ENCODE results near the gene TTC27. TPM values are rescaled to one million over a fixed set of nuclear protein-coding genes. Genes with fewer than 3 reads are reported as not detected.
"Not testable (repeated sequence)": the region's sequence is repeated elsewhere in the genome, so short reads cannot be mapped to it uniquely, and the experiment has no call there.

TTC27 gene
- total RNA-seq (2014; rRNA removed; shearing (Covaris generic)) = 25.8 and 27.4 TPM in 2 replicates

DNA sequence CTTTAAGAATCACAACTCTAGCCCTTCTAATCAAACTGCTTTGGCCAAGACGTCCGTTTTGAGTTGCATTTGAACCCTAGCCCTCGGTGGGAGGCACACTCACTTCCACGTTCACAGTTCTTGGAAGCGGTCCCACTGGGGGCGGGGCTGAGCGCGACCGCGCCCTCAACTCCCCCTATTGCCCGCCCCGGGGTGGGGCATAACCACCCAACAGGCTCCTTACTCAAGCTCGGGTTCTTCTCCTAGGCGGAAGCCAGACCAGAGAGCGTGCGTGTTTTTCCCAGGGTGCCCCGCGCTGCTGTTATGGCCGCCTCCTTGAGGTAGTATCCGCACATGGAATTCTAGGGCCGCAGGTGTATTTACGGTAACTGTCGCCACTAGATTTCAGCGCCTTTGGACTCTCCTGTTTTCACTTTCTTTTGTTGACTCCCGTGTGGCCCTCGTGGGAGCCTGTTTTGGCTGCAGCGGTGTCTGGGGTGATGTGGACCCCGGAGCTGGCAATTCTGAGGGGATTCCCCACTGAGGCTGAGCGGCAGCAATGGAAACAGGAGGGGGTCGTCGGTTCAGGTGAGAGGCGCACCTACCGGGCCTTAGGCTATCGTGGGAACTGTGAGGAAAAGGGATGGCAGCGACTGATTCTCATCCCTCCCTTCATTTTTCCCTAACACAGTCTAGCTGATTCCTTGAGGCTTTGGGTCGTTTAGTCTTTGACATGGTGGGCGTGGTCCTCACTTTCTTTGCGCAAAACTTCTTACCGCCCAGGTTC is at the start of gene TTC27:
Gene TTC27, plus strand, starts transcription at position 237 of the 766 bp plus-strand sequence. Its CDS starts 243 bp downstream, at position 480.
- peak; percentile 96 for DNase-seq (ENCODE audit: low read depth)

DNA sequence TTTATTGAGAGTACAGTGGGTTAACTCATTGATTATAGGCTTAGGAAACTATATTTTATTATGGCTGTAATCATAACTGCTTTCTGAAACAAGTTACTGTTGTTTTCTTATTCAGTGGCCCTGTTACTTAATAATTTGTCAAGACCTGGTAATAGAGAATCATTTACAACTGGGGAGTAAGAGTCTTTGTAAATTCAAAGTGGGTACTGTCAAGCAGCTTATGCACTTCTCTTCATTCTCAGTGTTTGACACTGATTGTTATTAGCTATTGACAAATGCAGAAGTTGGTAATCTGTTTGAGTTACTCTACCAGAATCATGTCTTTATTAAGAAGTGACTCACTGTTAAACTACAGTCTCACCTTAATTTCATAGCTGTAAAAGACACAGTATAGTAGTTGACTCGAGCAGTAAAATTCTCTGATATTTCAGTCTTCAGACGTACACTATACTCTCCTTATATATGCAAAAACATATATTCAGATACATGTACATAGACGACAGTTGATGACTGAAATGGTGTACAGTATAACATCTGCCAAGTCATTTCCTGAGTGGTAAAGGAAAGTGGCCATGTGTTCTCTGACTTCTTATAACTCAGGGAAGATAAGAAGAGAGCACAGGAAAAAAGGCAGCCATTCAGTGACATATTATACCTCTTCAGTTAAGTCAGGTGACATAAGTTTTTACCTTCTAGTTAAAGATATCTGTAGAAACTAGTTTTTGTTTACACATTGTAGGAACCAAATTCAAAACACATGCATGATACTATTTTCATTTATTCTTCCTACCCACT is 36.0 kb upstream of the TTC27 start:
- peak; percentile 4 for DNase-seq (ENCODE audit: low read depth)

DNA sequence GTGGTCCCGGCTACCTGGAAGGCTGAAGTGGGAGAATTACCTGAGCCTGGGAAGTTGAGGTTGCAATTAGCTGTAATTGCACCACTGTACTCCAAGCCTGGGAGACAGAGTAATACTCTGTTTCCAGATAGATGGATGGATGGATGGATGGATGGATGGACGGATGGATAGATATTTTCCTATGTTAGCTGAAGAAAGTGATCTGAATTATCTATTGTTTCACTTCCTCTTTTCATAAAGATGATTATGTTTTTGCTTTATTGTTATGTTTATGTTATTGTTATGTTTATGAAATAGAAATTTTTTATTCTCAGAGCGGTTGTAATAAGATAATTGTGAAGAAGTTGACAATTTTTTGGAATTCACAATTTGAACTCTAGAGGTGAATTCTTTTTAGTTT is 33.3 kb upstream of the TTC27 start:
- DNase-seq (ENCODE audit: low read depth) = no peak

DNA sequence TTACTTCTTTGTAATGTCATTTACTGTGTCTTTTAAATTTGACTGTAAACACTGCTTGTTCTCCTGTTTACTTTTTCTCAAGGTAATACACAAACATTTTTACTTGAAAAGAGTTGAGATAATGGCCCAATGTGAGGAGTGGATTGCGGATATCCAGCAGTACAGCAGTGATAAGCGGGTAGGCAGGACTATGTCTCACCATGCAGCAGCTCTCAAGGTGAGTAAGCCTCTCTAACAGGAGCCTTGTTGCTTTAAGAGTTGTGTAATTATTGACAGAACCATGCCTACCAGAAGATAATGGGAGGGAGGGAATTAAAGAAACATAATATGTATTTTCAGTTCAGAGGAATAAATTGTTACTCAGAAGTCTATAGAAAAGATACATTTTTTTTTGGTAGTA is 16.5 kb upstream of the TTC27 start:
- DNase-seq (ENCODE audit: low read depth) = no peak

DNA sequence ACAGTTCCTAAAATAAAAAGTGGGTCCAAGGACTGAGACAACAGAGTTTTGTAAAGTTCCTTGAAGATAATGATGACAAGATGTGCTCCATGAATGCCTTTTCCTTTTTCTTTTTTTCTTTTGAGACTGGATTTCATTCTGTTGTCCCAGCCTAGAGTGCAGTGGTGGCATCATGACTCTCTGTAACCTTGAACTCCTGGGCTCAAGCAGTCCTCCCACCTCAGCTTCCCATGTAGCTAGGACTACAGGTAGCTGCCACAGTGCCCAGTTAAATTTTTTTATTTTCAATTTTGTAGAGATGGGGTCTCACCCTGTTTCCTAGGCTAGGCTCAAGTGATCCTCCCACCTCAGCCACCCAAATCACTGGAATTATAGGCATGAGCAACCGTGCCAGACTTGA is 16.1 kb upstream of the TTC27 start:
- no peak for DNase-seq (ENCODE audit: low read depth)

DNA sequence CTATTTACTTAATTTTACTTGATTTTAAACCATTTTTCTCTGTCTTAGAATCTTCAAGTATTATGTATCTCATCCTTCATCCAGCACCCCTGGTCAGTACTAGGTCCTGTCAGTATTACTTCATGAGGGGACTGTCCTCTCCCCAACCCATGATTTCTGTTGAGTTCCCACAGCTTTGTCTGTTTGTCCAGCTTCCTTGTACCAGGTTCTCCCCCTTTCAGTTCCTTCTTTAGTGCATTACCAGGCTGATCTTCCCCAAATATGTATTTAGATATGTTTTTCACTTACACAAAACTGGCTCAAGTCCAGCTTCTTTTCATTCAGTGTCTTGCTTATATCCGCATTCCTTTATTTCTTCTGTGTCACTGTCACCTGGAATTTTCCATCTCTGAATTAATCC is 13.8 kb upstream of the TTC27 start:
- DNase-seq (ENCODE audit: low read depth) = no peak

DNA sequence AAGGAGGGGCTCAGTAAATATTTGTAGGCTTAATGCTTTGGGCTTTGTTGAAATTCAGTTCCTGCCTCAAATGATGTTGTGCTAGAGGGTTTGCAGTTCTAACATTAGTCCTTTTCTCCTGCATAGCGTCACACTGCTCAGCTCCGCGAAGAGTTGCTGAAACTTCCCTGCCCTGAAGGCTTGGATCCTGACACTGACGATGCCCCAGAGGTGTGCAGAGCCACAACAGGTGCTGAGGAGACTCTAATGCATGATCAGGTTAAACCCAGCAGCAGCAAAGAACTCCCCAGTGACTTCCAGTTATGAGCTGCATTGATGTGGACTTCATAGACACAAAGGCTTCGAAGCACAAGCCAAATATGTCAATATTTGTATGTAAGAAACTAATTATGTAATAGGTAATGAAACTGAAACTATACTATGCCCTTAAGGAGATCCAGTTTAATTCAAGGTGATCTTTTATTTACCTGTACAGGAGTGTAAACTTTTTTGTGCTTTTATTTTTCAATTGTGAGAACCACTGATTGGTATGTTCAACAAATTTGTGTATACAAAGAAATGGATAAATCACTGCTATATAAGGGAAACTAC is 10.2 kb upstream of the TTC27 start:
- DNase-seq (ENCODE audit: low read depth) = no peak

DNA sequence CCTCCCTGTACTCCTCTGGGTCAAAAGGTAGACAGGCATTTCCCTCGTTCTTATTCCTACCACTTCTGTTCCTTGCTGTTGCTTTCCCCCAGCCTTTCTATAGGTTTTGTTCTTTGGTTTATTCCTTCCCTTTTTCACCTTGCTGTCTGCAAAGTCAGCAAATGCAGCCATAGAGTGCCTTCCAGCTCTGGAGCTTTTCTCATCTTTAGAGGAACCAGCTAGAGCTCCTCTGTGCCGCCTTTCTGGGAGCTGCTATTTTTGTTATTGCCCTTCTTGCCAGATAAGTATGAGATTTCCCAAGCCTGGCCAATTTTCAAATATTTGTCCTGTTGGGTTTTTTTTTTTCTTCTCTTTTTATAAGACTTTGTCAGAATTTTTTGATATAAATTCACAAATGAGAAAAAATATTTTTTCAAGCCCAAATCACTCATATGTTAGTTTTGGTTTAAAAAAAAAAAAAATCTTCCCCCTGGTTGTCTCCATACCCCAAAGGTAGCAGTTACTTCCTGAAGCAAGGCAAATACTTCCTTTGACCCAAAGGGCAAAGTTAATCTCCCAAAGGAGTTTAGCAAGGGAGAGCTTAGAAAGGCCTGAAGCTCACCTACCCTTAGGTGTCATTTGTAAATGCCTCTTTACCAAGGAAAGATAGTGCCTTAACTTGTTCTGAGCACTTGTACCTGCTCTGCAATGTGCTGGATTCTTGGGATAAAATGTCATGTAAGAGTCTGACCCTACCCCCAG is 5.1 kb upstream of the TTC27 start:
- DNase-seq (ENCODE audit: low read depth) = no peak

DNA sequence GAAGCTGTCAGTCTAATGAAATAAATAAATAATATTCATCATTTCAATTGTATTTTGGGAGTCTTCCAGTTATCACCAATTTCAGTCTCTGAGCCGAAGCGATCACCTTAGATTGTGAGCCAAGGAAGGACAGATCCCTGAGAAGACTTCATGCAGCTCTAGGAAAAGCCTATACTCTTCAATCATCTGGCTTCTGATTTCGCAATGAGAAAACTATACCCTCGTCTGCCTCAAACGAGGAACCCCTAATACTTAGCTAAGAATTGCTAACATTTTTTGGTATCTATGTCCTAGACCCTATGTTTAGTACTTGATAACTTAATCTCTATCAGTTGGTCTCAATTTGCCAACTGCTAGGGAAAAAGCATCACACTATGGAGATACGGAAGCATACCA is 4.5 kb upstream of the TTC27 start:
- no peak for DNase-seq (ENCODE audit: low read depth)

DNA sequence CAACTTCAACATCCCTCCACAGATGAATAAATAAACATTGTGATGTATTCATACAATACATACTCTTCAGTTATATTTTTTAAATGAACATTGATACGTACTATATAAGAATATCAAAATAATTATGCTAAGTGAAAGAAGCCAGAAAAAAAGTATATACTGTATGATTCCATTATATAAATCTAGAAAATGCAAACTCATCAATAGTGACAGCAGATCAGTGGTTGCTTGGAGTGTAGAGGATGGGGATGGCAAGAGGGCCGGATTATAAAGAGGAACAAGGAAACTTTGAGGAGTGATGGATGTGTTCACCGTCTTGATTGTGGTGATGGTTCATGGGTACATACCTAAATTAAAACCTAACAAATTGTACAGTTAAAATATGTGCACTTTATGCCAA is 3.0 kb upstream of the TTC27 start:
- no peak for DNase-seq (ENCODE audit: low read depth)

DNA sequence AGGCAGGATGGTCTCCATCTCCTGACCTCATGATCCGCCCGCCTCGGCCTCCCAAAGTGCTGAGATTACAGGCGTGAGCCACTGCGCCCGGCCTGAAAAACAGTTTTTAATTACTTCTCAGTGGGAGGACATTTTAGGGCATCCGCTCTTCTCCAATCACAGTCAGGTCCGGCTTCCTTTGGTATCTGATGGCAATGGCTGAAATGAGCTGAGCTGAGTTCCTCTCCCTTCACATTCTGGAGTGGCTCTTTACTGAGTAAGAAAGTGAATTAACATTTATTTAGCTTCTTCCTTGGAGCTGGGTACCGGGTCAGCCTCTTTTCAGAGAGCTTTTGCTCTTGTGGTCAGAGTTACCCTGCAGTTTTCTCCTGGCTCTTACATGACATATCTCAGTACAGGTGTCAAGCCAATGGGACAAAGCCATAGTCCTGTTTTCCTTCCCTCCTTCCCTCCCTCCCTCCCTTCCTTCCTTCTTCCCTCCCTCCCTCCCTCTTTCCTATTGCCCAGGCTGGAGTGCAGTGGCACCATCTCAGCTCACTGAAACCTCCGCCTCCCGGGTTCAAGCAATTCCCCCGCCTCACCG is 1.1 kb upstream of the TTC27 start:
- DNase-seq (ENCODE audit: low read depth) = no peak

DNA sequence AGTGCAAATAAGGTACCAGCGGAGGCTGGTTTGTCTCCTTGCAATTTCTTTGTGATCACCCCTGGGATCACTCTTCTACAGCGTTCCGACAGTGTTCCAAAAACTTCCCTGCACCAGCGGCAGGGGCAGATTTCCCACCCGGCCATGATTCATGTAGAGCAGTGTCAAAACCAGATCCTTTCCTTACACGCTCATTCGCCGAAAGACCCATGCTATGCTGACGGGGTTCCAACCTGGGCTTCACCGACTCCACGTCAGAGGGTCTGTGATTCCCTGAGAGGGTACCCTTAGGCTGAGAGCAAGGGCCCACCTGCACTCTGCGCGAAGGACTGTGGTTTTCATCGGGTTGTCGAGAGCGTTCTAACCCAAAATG is 423 bp upstream of the TTC27 start:
- peak; percentile 64 for DNase-seq (ENCODE audit: low read depth)

DNA sequence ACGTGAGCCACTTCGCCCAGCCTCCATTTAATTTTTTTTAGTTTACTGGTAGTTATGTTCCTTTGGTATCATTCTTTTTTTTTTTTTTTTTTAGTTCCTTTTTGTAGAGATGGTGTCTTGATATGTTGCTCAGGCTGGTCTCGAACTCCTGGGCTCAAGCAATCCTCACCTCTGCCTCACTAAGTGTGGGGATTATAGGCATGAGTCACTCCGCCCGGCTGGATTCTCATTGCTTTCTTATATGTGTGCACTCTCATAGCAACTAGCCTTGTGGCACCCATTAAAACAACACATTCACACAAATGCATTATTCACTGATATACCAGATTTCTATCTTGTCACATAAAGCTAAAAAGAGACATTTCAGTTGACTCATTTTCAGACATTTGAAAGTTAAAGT is 4.2 kb downstream of the TTC27 start:
- DNase-seq (ENCODE audit: low read depth) = peak; percentile 31

DNA sequence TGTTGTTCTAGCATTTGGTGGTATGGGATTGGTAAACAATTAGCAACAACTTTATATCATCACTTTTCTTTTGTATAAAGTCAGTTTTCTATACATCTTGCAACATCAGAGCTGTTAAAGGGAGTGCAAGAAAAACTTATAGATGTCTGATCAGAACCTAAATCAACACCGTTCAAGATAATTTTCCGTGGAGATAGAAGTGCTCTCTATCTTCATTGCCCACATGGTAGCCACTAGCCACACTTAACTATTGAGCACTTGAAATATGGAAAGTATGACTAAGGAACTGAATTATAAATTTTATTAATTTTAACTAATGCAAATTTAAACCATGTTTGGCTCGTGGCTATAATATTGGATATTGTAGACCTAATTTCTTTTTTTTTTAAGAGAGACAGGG is 5.2 kb downstream of the TTC27 start:
- DNase-seq (ENCODE audit: low read depth) = no peak

DNA sequence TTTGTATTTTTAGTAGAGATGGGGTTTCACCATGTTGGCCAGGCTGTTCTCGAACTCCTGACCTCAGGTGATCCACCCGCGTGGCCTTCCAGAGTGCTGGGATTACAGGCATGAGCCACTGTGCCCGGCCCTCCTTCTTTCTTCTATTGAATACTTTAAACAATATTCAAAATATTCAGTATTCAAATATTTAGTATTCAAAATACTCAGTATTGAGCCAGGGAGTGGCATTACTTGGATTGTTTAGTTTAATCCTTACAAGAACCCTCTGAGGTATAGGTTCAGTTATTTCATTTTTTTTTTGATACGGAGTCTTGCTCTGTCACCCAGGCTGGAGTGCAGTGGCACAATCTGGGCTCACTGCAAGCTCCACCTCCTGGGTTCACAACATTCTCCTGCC is 10.7 kb downstream of the TTC27 start:
- not testable (repeated sequence) for DNase-seq (ENCODE audit: low read depth)

DNA sequence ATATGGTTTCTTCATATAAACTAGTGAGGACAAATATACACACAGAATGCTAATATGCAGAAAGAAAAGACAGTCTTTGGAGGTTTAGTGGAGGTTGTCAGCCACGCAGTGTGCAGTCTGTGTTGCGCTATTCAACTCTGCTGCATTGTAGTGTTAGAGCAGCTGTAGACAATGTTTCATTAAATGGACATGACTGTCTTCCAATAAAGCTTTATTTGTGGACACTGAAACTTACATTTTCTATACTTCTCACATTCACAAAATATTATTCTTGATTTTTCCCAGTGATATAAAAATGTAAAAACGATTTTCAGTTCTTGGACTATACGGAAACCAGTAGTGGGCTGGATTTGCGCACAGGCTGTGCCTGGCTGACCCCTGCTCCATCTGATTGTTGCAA is 13.3 kb downstream of the TTC27 start:
- DNase-seq (ENCODE audit: low read depth) = no peak

DNA sequence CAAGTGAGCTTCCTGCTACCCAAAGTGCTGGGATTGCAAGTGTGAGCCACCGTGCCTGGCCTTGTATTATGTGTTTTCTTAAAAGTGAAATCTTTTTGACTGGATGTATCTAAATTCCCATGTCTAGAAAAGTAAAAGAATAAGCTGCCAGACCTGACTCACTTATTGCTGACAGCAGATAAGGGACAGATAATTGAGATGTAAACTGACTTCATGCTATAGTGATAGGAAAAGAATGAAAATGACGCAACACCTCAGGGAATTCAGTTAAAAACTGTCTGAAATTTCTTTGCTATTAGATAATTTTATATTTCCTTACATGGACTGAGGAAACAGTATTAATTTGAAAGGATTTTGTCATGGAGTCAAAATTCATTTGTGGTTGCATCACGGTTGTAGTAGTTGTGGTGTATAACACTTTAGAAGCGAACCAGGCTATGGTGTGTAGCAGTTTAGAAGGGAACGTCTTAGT is 19.4 kb downstream of the TTC27 start:
- DNase-seq (ENCODE audit: low read depth) = no peak

DNA sequence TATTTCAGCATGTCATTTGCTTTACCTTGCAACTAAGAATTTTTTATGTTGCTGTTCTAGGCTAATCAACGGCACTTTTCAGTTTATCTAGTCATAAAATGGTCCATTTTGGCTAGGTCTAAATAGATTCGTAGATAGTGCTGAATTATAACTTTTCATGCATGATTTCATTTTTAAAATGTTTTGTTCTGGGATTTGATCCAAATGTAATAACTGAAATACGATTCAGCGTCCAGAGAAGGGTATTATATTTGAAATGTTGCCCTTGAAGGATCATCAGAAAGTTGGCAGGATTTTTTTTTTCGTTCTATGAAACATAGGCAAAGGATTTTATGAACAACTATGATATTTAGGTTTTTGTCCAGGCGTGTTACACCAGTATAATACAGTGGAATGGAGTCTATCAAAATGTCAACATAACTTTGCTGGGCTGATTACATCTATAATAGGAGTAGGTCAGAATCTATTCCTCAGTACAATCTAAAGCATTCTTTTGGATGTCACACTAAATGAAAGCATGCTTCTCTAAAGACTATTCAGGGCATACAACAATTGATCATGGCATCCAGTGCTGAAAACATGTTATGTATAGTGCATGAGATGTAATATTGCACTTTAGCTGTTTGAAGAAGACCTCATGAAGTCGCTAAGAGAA is 24.8 kb downstream of the TTC27 start:
- no peak for DNase-seq (ENCODE audit: low read depth)

DNA sequence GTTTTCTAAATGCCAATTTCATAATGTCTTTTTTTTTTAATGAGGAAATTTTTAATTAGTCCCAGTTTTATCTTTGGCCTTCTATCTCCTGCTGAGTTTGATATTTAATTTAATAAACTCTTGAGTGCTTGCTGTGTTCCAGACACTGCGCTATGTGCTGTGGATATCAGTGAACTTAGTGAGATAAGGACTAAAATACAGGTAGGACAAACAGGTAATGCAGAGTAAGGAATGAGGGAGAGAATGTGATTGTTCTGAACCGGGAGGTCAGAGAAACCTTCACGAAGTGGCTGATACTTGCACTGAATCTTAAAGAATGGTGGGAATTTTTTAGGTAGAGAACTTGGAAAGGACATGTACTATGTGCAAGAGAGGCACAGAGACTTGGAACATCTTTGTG is 28.2 kb downstream of the TTC27 start:
- DNase-seq (ENCODE audit: low read depth) = no peak

DNA sequence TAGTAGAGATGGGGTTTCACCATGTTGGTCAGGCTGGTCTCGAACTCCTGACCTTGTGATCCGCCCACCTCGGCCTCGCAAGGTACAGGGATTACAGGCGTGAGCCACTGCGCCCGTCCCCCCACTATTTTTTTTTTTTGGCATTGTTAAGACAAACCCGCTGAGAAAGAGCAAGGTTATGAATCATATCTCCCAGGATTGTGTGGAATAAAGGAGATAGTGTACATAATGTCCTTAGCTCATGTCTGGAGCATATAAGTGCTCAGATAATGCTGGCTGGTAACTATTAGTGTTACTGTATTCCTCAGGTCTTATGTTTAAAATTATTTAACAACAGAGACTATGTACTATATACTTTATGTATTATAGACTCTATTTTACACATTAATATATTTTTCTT is 36.0 kb downstream of the TTC27 start:
- no peak for DNase-seq (ENCODE audit: low read depth)

DNA sequence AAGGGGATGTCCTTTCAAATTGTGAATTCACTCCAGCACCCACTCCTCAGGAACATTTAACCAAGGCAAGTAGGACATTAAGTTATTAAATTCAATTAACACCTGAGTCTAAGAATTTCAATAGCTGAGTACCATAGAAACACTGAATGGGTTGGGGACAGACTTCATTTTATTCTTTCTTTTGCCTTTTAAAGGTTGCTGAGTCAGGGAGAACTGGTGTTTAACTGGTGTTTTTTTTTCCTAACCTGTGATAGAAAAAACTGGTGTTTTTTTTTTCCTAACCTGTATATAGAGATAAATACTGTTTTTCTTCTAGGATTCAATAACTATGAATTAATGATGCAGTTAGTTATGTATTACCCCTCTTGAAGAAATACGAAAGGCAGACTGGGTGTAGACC is 38.9 kb downstream of the TTC27 start:
- DNase-seq (ENCODE audit: low read depth) = no peak

All from RPMI7951 (cell line).